H9 (cell line): Measurements from ENCODE around the gene PDE4B. TPM values are rescaled to one million over a fixed set of nuclear protein-coding genes. Genes with fewer than 3 reads are reported as not detected.

ENCODE experiments used
- DNase-seq: peaks from one replicate; pipeline ENCODE4 v3.0.0-alpha.2; 2017
- H2AFZ ChIP-seq: one replicate; pipeline ENCODE4 v1.6.1; 2013; ENCODE audit warnings: mild to moderate bottlenecking, low read length, control low read depth, moderate library complexity
- H2AK5ac ChIP-seq: 2 replicates; pipeline ENCODE4 v1.6.1; 2013; ENCODE audit warnings: low read length, control low read depth, mixed read lengths; ENCODE audit not compliant: insufficient read length
- H2BK120ac ChIP-seq: one replicate; pipeline ENCODE4 v1.6.1; 2013; ENCODE audit warnings: low read depth, mild to moderate bottlenecking, low read length, control low read depth, inconsistent platforms; ENCODE audit not compliant: poor library complexity, severe bottlenecking
- H2BK12ac ChIP-seq: 2 replicates; pipeline ENCODE4 v1.6.1; 2013; ENCODE audit warnings: low read length, control low read depth, mixed read lengths, low read depth; ENCODE audit not compliant: insufficient read length
- H2BK15ac ChIP-seq: 2 replicates; pipeline ENCODE4 v1.6.1; 2013; ENCODE audit warnings: low read depth, low read length, control low read depth
- H2BK20ac ChIP-seq: one replicate; pipeline ENCODE4 v1.6.1; 2013; ENCODE audit warnings: low read depth, mild to moderate bottlenecking, low read length, control low read depth, inconsistent platforms; ENCODE audit not compliant: poor library complexity, severe bottlenecking
- H2BK5ac ChIP-seq: 2 replicates; pipeline ENCODE4 v1.6.1; 2013; ENCODE audit warnings: low read length, control low read depth, mixed read lengths; ENCODE audit not compliant: insufficient read length
- H3K14ac ChIP-seq: 2 replicates; pipeline ENCODE4 v1.6.1; 2013; ENCODE audit warnings: low read length, control low read depth; ENCODE audit not compliant: insufficient read depth
- H3K18ac ChIP-seq: 2 replicates; pipeline ENCODE4 v1.6.1; 2013; ENCODE audit warnings: low read depth, mild to moderate bottlenecking, mixed read lengths, low read length, control low read depth; ENCODE audit not compliant: insufficient read length
- H3K23ac ChIP-seq: 2 replicates; pipeline ENCODE4 v1.6.1; 2013; ENCODE audit warnings: low read length, control low read depth, mixed read lengths, low read depth; ENCODE audit not compliant: insufficient read length
- H3K23me2 ChIP-seq: 2 replicates; pipeline ENCODE4 v1.6.1; 2013; ENCODE audit warnings: low read depth, mild to moderate bottlenecking, mixed read lengths, low read length, control low read depth; ENCODE audit not compliant: insufficient read length, poor library complexity, severe bottlenecking
- H3K27ac ChIP-seq: 2 replicates; pipeline ENCODE4 v1.5.1; 2013; ENCODE audit warnings: low read length, control low read depth, mixed read lengths, low read depth; ENCODE audit not compliant: insufficient read length
- H3K27me3 ChIP-seq: 2 replicates; pipeline ENCODE4 v1.6.1; 2013; ENCODE audit warnings: low read length, control low read depth, inconsistent platforms; ENCODE audit not compliant: insufficient read depth
- H3K4ac ChIP-seq: 2 replicates; pipeline ENCODE4 v1.6.1; 2013; ENCODE audit warnings: low read depth, mild to moderate bottlenecking, control low read depth, inconsistent platforms, low read length, moderate library complexity
- H3K4me1 ChIP-seq: 2 replicates; pipeline ENCODE4 v1.6.1; 2013; ENCODE audit warnings: low read length, control low read depth, inconsistent platforms; ENCODE audit not compliant: insufficient read depth
- H3K4me2 ChIP-seq: 2 replicates; pipeline ENCODE4 v1.6.1; 2013; ENCODE audit warnings: low read length, control low read depth, mixed read lengths; ENCODE audit not compliant: insufficient read length, insufficient read depth
- H3K56ac ChIP-seq: 2 replicates; pipeline ENCODE4 v1.6.1; 2013; ENCODE audit warnings: low read depth, mild to moderate bottlenecking, mixed read lengths, low read length, control low read depth; ENCODE audit not compliant: insufficient read length
- H3K79me1 ChIP-seq: 2 replicates; pipeline ENCODE4 v1.6.1; 2013; ENCODE audit warnings: low read depth, mild to moderate bottlenecking, moderate library complexity, low read length, control low read depth, inconsistent platforms; ENCODE audit not compliant: insufficient read depth, poor library complexity, severe bottlenecking
- H3K79me2 ChIP-seq: 2 replicates; pipeline ENCODE4 v1.6.1; 2013; ENCODE audit warnings: low read length, control low read depth, inconsistent platforms; ENCODE audit not compliant: insufficient read depth
- H3K9ac ChIP-seq: 2 replicates; pipeline ENCODE4 v1.6.1; 2013; ENCODE audit warnings: low read length, control low read depth, mixed read lengths; ENCODE audit not compliant: insufficient read length; ENCODE audit errors: extremely low read depth
- H3K9me3 ChIP-seq: one replicate; pipeline ENCODE4 v1.6.1; 2013; ENCODE audit warnings: low read depth, low read length, inconsistent platforms; ENCODE audit not compliant: control insufficient read depth
- H3T11ph ChIP-seq: one replicate; pipeline ENCODE4 v1.6.1; 2013; ENCODE audit warnings: mild to moderate bottlenecking, low read length, control low read depth, inconsistent platforms
- H4K20me1 ChIP-seq: one replicate; pipeline ENCODE4 v1.6.1; 2013; ENCODE audit not compliant: control insufficient read depth, insufficient read length, insufficient read depth
- H4K5ac ChIP-seq: 2 replicates; pipeline ENCODE4 v1.6.1; 2013; ENCODE audit warnings: low read depth, mild to moderate bottlenecking, mixed read lengths, low read length, control low read depth; ENCODE audit not compliant: insufficient read length
- H4K8ac ChIP-seq: replicated peaks from 2 replicates; pipeline ENCODE4 v1.6.1; 2013; ENCODE audit warnings: low read length, control low read depth, mixed read lengths, low read depth; ENCODE audit not compliant: insufficient read length
- H4K91ac ChIP-seq: 2 replicates; pipeline ENCODE4 v1.6.1; 2013; ENCODE audit warnings: low read depth, mild to moderate bottlenecking, moderate library complexity, mixed read lengths, low read length, control low read depth; ENCODE audit not compliant: insufficient read length
- H3K27ac Mint-ChIP-seq, 3 experiments: 2 replicates in 2 of 3; 3 replicates in 1 of 3; pipeline ENCODE4 v1.8.0; 2020 to 2021; ENCODE audit warnings: mixed read lengths in 3 of 3, mild to moderate bottlenecking in 1 of 3, moderate library complexity in 1 of 3
- H3K27me3 Mint-ChIP-seq: 2 replicates; pipeline ENCODE4 v1.8.0; 2021; ENCODE audit warnings: low read depth, mild to moderate bottlenecking, moderate library complexity, mixed read lengths
- H3K36me3 Mint-ChIP-seq, 3 experiments: 2 replicates in 2 of 3; 3 replicates in 1 of 3; pipeline ENCODE4 v1.8.0; 2020 to 2021; ENCODE audit warnings: low read depth in 3 of 3, mixed read lengths in 3 of 3; ENCODE audit not compliant: insufficient read depth in 1 of 3
- H3K4me1 Mint-ChIP-seq, 2 experiments: 2 replicates each; pipeline ENCODE4 v1.8.0; 2020; ENCODE audit warnings: mixed read lengths in 2 of 2
- H3K4me3 Mint-ChIP-seq, 2 experiments: 2 replicates in 1 of 2; 3 replicates in 1 of 2; pipeline ENCODE4 v1.8.0; 2020 to 2021; ENCODE audit warnings: mild to moderate bottlenecking in 2 of 2, mixed read lengths in 2 of 2, moderate library complexity in 1 of 2
- H3K9me3 Mint-ChIP-seq, 2 experiments: 2 replicates in 1 of 2; 3 replicates in 1 of 2; pipeline ENCODE4 v1.8.0; 2020; ENCODE audit warnings: mild to moderate bottlenecking in 2 of 2, mixed read lengths in 2 of 2, moderate library complexity in 1 of 2
- CTCF ChIP-seq: fragments of 200-600 bp; sonication (generic); conservative IDR thresholded peaks from 3 replicates; pipeline ENCODE4 v1.8.0; 2021; ENCODE audit warnings: antibody characterized with exemption, mild to moderate bottlenecking
- WGBS: extraction: QIAGEN DNeasy Blood & Tissue Kit; methylation state at CpG from one replicate; pipeline ENCODE4 v1.1.7; 2013; ENCODE audit warnings: missing lambda C conversion rate, low lambda C conversion rate, mixed read lengths; ENCODE audit not compliant: insufficient read length; ENCODE audit errors: extremely low coverage; 5-methylcytosine and 5-hydroxymethylcytosine counted together
- total RNA-seq: library from RNA; stranded (reverse); gene quantifications from 2 replicates; pipeline ENCODE4 v1.2.1, GENCODE V29; 2021

Gene PDE4B
- total RNA-seq, 1 experiment from 2014 or later = 19.8 TPM

GRCh38 chr1:65995336-65995735 lies 202.6 kb downstream of the PDE4B start:
- Mint-ChIP-seq H3K9me3 (no peaks in the 10 kb centered on the region; a peak in 1 of 5 replicates), H3K4me1 (no peaks in the 10 kb centered on the region), H3K36me3 (no peaks in the 10 kb centered on the region), H3K27ac (no peak overlapping the region), H3K27me3 (peaks cover 54% of the 10 kb centered on the region), H3K4me3 (no peak overlapping the region)
- Histone ChIP-seq H2AFZ (no peak overlapping the region), H3K18ac (no peak overlapping the region), H3K27ac (no peak overlapping the region), H3K56ac (no peak overlapping the region), H3K23ac (no peak overlapping the region), H3K4me2 (no peak overlapping the region), H2AK5ac (no peak overlapping the region), H3K4me1 (no peaks in the 10 kb centered on the region), H2BK120ac (no peak overlapping the region), H4K5ac (no peak overlapping the region), H2BK15ac (no peak overlapping the region), H3T11ph (no peak overlapping the region), H3K79me2 (no peaks in the 10 kb centered on the region), H4K8ac (no peak overlapping the region), H4K91ac (no peak overlapping the region), H3K23me2 (no peaks in the 10 kb centered on the region), H3K27me3 (no peaks in the 10 kb centered on the region), H2BK20ac (no peak overlapping the region), H3K14ac (no peak overlapping the region), H3K9ac (no peak overlapping the region), H3K9me3 (no peaks in the 10 kb centered on the region), H2BK12ac (no peak overlapping the region), H3K79me1 (no peaks in the 10 kb centered on the region), H2BK5ac (no peak overlapping the region), H3K4ac (no peak overlapping the region), H4K20me1 (no peaks in the 10 kb centered on the region)
- no peak for DNase-seq
- no peak for TF ChIP-seq CTCF
- no CpG with 5 or more reads among the region's 6 CpGs for WGBS
